ENCODE data around the gene RPL22L1. TPM values are rescaled to one million over a fixed set of nuclear protein-coding genes. Genes with fewer than 3 reads are reported as not detected.

The RPL22L1 gene
- total and polyA plus RNA-seq, 2 of the 4 experiments (the other 2 are of a cell fraction) = 37.1 to 92.0 TPM

DNA sequence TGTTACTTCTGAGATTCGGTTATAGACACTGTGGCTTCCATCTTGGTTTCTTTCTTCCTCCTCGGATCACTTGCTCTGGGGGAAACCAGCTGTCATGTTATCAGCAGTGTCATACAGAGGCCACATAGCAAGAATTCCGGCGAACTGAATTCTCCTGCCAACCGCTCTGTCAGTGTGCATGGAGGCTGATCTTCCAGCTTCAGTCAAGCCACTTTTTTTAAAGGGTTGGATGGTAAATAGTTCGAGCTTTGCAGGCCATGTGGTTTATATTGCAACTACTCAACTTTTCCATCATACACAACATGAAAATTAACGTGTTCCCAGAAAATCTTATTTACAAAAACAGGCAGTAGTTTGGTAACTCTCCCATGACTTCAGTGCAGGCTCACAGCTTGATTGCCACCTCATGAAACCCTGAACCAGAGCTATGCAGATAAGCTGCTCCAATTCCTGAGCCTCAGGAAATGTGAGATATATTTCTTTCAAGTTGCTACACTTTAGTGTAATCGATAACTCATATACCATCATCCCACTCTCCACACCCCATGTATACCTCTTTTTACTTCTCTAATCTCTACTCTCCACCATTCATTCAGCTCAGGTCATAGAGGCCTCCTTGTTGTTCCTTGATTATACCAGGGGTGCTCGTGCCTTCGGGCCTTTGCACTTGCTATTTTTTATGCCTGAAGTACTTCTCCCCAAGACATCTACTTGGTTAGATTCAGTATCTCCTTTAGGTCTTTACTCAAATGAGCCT is 7.2 kb downstream of the RPL22L1 start:
- peak; percentile 34 for DNase-seq
- POLR2A ChIA-PET (ENCODE audit: unreplicated experiment) = no interaction called here
- no peak overlapping the region for H3K9ac ChIP-seq (ENCODE audit: low read depth, low read length)
- H2BK15ac ChIP-seq (ENCODE audit: low read depth, low read length) = no peak overlapping the region
- H2BK120ac ChIP-seq (ENCODE audit: low read depth, low read length) = no peak overlapping the region
- H3K14ac ChIP-seq (replicated peaks; ENCODE audit: low read depth, low read length) = 0 out of 2 replicates have a peak overlapping the region, but pooled peaks have one; percentile 19
- H2BK5ac ChIP-seq (ENCODE audit: low read depth, low read length, poor library complexity, severe bottlenecking) = no peak overlapping the region
- no peak overlapping the region for H3K4me2 ChIP-seq (ENCODE audit: low read depth, low read length)
- dilution Hi-C loops (cut with HindIII; ENCODE audit: low sequenced_read_pairs, unreplicated experiment) (no loop called here), intact Hi-C loops (cut with micrococcal nuclease) (no loop called here), in situ Hi-C loops (cut with MboI; ENCODE audit: low sequenced_read_pairs) (no loop called here)
- peaks cover 0 to 7% of the 10 kb centered on the region in 2 experiments; a peak in 2 of 4 replicates for H3K79me1 ChIP-seq (ENCODE audit: low read depth in 1 of 2, low read length in 2 of 2)
- peaks cover 14% of the 10 kb centered on the region for H3K36me3 ChIP-seq (ENCODE audit: control insufficient read depth, insufficient read depth, low read length)
- H2AK9ac ChIP-seq (replicated peaks; ENCODE audit: low read depth, low read length, poor library complexity) = no peak overlapping the region
- no peaks in the 10 kb centered on the region for H3K27me3 ChIP-seq (ENCODE audit: control insufficient read depth, insufficient read depth, low read length)
- no peak overlapping the region for H3K4me3 ChIP-seq (ENCODE audit: insufficient read depth, low read depth, low read length)
- peak; percentile 30 for ATAC-seq (ENCODE audit: low read depth)
- H3K9me3 ChIP-seq (ENCODE audit: control insufficient read depth, insufficient read depth, low read length) = no peaks in the 10 kb centered on the region
- H3K27ac ChIP-seq (ENCODE audit: insufficient read depth, low read length) = no peak overlapping the region
- no peak overlapping the region for H2AK5ac ChIP-seq (ENCODE audit: low read depth, low read length)
- no peak overlapping the region for H4K91ac ChIP-seq (ENCODE audit: insufficient read depth, low read depth, low read length)
- no peak overlapping the region for H2BK20ac ChIP-seq (ENCODE audit: low read depth, low read length)
- 18% methylated on average over 2 of the region's 10 CpGs; no CpG with 5 or more reads in 1 of the 2 experiments for WGBS, 2 experiments (ENCODE audit: extremely low coverage in 2 of 2, insufficient read length in 1 of 2)
- H4K8ac ChIP-seq (ENCODE audit: low read depth in 2 of 2, low read length in 2 of 2) = no peak overlapping the region
- no TSS peak for BruUV-seq (replicated peaks)
- H4K20me1 ChIP-seq (ENCODE audit: insufficient read depth, low read length) = peaks cover 11% of the 10 kb centered on the region; the same call in 1 of the 2 replicates
- no peak overlapping the region for H4K5ac ChIP-seq (ENCODE audit: low read depth, low read length)
- 0 out of 2 replicates have a peak, but pooled peaks cover 2% of the 10 kb centered on the region for H3K4me1 ChIP-seq (ENCODE audit: control insufficient read depth, insufficient read depth, low read length)
- H3K9me1 ChIP-seq (ENCODE audit: insufficient read depth, low read length) = peaks cover 4% of the 10 kb centered on the region; the same call in 1 of the 2 replicates
- peak overlapping the region; percentile 4 for H3K23ac ChIP-seq (ENCODE audit: low read depth, low read length)
- CTCF ChIA-PET = interaction anchor here (0.5 to 1.2 kb wide), 2 partner anchors 10 to 430 kb away, joined by 3 to 5 read pairs; no protein-coding TSS in a partner anchor
- no peak overlapping the region for H3K4ac ChIP-seq (ENCODE audit: low read depth, low read length)
- no peak overlapping the region for H3K18ac ChIP-seq (ENCODE audit: low read depth, low read length)
- H3K56ac ChIP-seq (ENCODE audit: extremely low read depth, insufficient read depth, low read length) = no peak overlapping the region
- peak overlapping the region; percentile 53 for H2AFZ ChIP-seq (replicated peaks; ENCODE audit: low read length, poor library complexity)
- TF ChIP-seq FOS (IDR thresholded peaks at IDR 0.05; ENCODE audit: low read depth, low read length) (no peak), RFX5 (IDR thresholded peaks at IDR 0.05; ENCODE audit: low read depth, low read length) (no peak), NFE2L2 (IDR thresholded peaks at IDR 0.05; ENCODE audit: low read depth, low read length) (no peak), CHD1 (IDR thresholded peaks at IDR 0.05; ENCODE audit: low read depth, low read length) (no peak), MXI1 (IDR thresholded peaks at IDR 0.05; ENCODE audit: borderline replicate concordance, low read depth, low read length) (no peak), SMC3 (IDR thresholded peaks at IDR 0.05; ENCODE audit: low read depth, low read length) (no peak), MAFK (IDR thresholded peaks at IDR 0.05; ENCODE audit: low read depth, low read length) (no peak), RAD21 (IDR thresholded peaks at IDR 0.05; ENCODE audit: low read length) (no peak), CEBPB (IDR thresholded peaks at IDR 0.05; ENCODE audit: low read depth, low read length) (no peak), BHLHE40 (IDR thresholded peaks at IDR 0.05; ENCODE audit: low read depth, low read length) (no peak), MAZ (IDR thresholded peaks at IDR 0.05; ENCODE audit: borderline replicate concordance, low read depth, low read length) (no peak), POLR2A (IDR thresholded peaks at IDR 0.05; ENCODE audit: low read depth, low read length) (no peak)
- TF ChIP-seq, protein P1, sequence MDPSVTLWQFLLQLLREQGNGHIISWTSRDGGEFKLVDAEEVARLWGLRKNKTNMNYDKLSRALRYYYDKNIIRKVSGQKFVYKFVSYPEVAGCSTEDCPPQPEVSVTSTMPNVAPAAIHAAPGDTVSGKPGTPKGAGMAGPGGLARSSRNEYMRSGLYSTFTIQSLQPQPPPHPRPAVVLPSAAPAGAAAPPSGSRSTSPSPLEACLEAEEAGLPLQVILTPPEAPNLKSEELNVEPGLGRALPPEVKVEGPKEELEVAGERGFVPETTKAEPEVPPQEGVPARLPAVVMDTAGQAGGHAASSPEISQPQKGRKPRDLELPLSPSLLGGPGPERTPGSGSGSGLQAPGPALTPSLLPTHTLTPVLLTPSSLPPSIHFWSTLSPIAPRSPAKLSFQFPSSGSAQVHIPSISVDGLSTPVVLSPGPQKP (IDR thresholded peaks at IDR 0.05; ENCODE audit: borderline replicate concordance, low read depth, low read length) = no peak
- TF ChIP-seq, protein P2, sequence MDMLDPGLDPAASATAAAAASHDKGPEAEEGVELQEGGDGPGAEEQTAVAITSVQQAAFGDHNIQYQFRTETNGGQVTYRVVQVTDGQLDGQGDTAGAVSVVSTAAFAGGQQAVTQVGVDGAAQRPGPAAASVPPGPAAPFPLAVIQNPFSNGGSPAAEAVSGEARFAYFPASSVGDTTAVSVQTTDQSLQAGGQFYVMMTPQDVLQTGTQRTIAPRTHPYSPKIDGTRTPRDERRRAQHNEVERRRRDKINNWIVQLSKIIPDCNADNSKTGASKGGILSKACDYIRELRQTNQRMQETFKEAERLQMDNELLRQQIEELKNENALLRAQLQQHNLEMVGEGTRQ (IDR thresholded peaks at IDR 0.05; ENCODE audit: low read depth, low read length) = no peak
- TF ChIP-seq, protein P3, sequence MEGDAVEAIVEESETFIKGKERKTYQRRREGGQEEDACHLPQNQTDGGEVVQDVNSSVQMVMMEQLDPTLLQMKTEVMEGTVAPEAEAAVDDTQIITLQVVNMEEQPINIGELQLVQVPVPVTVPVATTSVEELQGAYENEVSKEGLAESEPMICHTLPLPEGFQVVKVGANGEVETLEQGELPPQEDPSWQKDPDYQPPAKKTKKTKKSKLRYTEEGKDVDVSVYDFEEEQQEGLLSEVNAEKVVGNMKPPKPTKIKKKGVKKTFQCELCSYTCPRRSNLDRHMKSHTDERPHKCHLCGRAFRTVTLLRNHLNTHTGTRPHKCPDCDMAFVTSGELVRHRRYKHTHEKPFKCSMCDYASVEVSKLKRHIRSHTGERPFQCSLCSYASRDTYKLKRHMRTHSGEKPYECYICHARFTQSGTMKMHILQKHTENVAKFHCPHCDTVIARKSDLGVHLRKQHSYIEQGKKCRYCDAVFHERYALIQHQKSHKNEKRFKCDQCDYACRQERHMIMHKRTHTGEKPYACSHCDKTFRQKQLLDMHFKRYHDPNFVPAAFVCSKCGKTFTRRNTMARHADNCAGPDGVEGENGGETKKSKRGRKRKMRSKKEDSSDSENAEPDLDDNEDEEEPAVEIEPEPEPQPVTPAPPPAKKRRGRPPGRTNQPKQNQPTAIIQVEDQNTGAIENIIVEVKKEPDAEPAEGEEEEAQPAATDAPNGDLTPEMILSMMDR (conservative IDR thresholded peaks at IDR 0.05; ENCODE audit: low read depth, low read length) = no peak
